ENCODE data around the gene MYO18B.
A peak's percentile ranks its signal among the peaks of the same experiment; 100 is the strongest.

The MYO18B gene

GRCh38 chr22:25888399-25889054, 146.5 kb downstream of the MYO18B start:
- DNase-seq (ENCODE audit: low read depth, low spot score), result no peak
- TF ChIP-seq ZNF274 (IDR thresholded peaks at IDR 0.05; ENCODE audit: low read depth, low read length) (no peak), SUZ12 (IDR thresholded peaks at IDR 0.05; ENCODE audit: extremely low read depth, insufficient read depth, insufficient read length) (no peak), YY1 (IDR thresholded peaks at IDR 0.05; ENCODE audit: insufficient read depth, insufficient read length) (no peak)
- Histone ChIP-seq H3K4me1 (ENCODE audit: insufficient read depth, insufficient read length) (peaks cover 3% of the 10 kb centered on the region), H3K4me3 (ENCODE audit: insufficient read length, low read depth) (no peak overlapping the region), H3K27me3 (ENCODE audit: insufficient read depth, insufficient read length) (no peaks in the 10 kb centered on the region), H3K9me3 (ENCODE audit: insufficient read depth, low read length) (no peaks in the 10 kb centered on the region), H3K9ac (ENCODE audit: insufficient read length, low read depth) (no peak overlapping the region), H3K36me3 (ENCODE audit: insufficient read depth, insufficient read length, low read length) (no peaks in the 10 kb centered on the region)

- no peaks in the 10 kb centered on the region for H3K9me3 ChIP-seq (ENCODE audit: insufficient read depth, low read length)
- TF ChIP-seq ZNF274 (IDR thresholded peaks at IDR 0.05; ENCODE audit: low read depth, low read length) (no peak), YY1 (IDR thresholded peaks at IDR 0.05; ENCODE audit: insufficient read depth, insufficient read length) (no peak), SUZ12 (IDR thresholded peaks at IDR 0.05; ENCODE audit: extremely low read depth, insufficient read depth, insufficient read length) (no peak)
- no peak overlapping the region for H3K4me3 ChIP-seq (ENCODE audit: insufficient read length, low read depth)
- peaks cover 3% of the 10 kb centered on the region for H3K4me1 ChIP-seq (ENCODE audit: insufficient read depth, insufficient read length)
- H3K9ac ChIP-seq (ENCODE audit: insufficient read length, low read depth), result no peak overlapping the region
- H3K27me3 ChIP-seq (ENCODE audit: insufficient read depth, insufficient read length), result no peaks in the 10 kb centered on the region
- no peaks in the 10 kb centered on the region for H3K36me3 ChIP-seq (ENCODE audit: insufficient read depth, insufficient read length, low read length)
- no peak for DNase-seq (ENCODE audit: low read depth, low spot score)
These were observed 148.7 kb downstream of the MYO18B start for GRCh38 chr22:25890651-25891050.

DNA sequence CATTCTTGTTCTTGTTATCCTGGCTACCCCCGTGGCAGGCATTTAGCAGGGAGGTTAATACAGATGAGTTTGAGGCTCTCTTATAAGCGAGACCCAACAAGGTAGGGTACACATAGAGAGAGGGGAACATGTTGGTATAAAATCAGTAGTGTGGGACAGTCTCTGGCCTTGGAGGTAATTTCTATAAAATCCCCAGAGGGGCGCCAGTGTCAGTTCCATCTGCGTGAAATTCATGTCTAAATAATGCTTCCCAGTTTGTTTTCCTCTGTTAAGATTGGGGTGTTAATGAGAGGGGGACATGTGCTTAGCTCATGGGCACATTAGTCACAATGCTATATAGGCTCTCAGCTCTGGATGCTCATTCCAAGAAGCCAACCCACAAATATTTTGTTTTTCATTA, 150.7 kb downstream of the MYO18B start:
- no peak overlapping the region for H3K4me3 ChIP-seq (ENCODE audit: insufficient read length, low read depth)
- H3K4me1 ChIP-seq (ENCODE audit: insufficient read depth, insufficient read length), result peaks cover 3% of the 10 kb centered on the region
- no peaks in the 10 kb centered on the region for H3K27me3 ChIP-seq (ENCODE audit: insufficient read depth, insufficient read length)
- H3K9me3 ChIP-seq (ENCODE audit: insufficient read depth, low read length), result no peaks in the 10 kb centered on the region; the same call in 1 of the 2 replicates
- no peak overlapping the region for H3K9ac ChIP-seq (ENCODE audit: insufficient read length, low read depth)
- no peaks in the 10 kb centered on the region for H3K36me3 ChIP-seq (ENCODE audit: insufficient read depth, insufficient read length, low read length)
- DNase-seq (ENCODE audit: low read depth, low spot score), result no peak
- TF ChIP-seq ZNF274 (IDR thresholded peaks at IDR 0.05; ENCODE audit: low read depth, low read length) (no peak), YY1 (IDR thresholded peaks at IDR 0.05; ENCODE audit: insufficient read depth, insufficient read length) (no peak), SUZ12 (IDR thresholded peaks at IDR 0.05; ENCODE audit: extremely low read depth, insufficient read depth, insufficient read length) (no peak)

DNA sequence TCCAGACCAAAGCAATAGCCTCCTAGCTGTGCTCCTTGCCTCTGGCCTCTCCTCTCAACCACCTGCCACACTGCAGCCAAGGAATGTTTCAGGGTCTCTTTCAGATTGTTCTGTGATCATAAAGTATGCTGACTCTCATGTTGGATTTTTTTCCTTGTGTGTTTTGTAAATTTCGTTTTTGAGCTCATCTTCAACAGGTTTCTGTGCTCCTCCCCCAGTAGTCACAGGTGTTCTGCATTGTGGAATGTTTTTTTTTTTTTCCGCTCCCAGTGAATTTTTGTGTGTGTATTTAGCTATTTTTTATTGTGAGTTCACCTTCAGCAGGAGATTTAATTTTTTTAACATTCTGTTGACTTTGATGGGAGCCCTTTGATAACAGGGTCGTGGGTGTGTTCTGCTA, 153.7 kb downstream of the MYO18B start:
- DNase-seq (ENCODE audit: low read depth, low spot score), result no peak
- TF ChIP-seq YY1 (IDR thresholded peaks at IDR 0.05; ENCODE audit: insufficient read depth, insufficient read length), result no peak
- TF ChIP-seq SUZ12 (IDR thresholded peaks at IDR 0.05; ENCODE audit: extremely low read depth, insufficient read depth, insufficient read length), result no peak
- TF ChIP-seq ZNF274 (IDR thresholded peaks at IDR 0.05; ENCODE audit: low read depth, low read length), result no peak
- no peak overlapping the region for H3K9ac ChIP-seq (ENCODE audit: insufficient read length, low read depth)
- no peak overlapping the region for H3K4me3 ChIP-seq (ENCODE audit: insufficient read length, low read depth)
- H3K4me1 ChIP-seq (ENCODE audit: insufficient read depth, insufficient read length), result no peaks in the 10 kb centered on the region
- H3K9me3 ChIP-seq (ENCODE audit: insufficient read depth, low read length), result no peaks in the 10 kb centered on the region; the same call in 1 of the 2 replicates
- H3K27me3 ChIP-seq (ENCODE audit: insufficient read depth, insufficient read length), result no peaks in the 10 kb centered on the region
- no peaks in the 10 kb centered on the region for H3K36me3 ChIP-seq (ENCODE audit: insufficient read depth, insufficient read length, low read length)

- Histone ChIP-seq H3K9me3 (ENCODE audit: insufficient read depth, low read length) (no peaks in the 10 kb centered on the region; the same call in 1 of the 2 replicates), H3K36me3 (ENCODE audit: insufficient read depth, insufficient read length, low read length) (no peaks in the 10 kb centered on the region), H3K27me3 (ENCODE audit: insufficient read depth, insufficient read length) (no peaks in the 10 kb centered on the region), H3K4me3 (ENCODE audit: insufficient read length, low read depth) (no peak overlapping the region), H3K4me1 (ENCODE audit: insufficient read depth, insufficient read length) (no peaks in the 10 kb centered on the region), H3K9ac (ENCODE audit: insufficient read length, low read depth) (no peak overlapping the region)
- DNase-seq (ENCODE audit: low read depth, low spot score), result no peak
- TF ChIP-seq YY1 (IDR thresholded peaks at IDR 0.05; ENCODE audit: insufficient read depth, insufficient read length) (no peak), SUZ12 (IDR thresholded peaks at IDR 0.05; ENCODE audit: extremely low read depth, insufficient read depth, insufficient read length) (no peak), ZNF274 (IDR thresholded peaks at IDR 0.05; ENCODE audit: low read depth, low read length) (no peak)
These were observed 154.1 kb downstream of the MYO18B start for GRCh38 chr22:25896098-25896497.

GRCh38 chr22:25896592-25896991, 154.6 kb downstream of the MYO18B start:
- H3K9ac ChIP-seq (ENCODE audit: insufficient read length, low read depth), result no peak overlapping the region
- no peaks in the 10 kb centered on the region for H3K36me3 ChIP-seq (ENCODE audit: insufficient read depth, insufficient read length, low read length)
- no peaks in the 10 kb centered on the region for H3K27me3 ChIP-seq (ENCODE audit: insufficient read depth, insufficient read length)
- no peak overlapping the region for H3K4me3 ChIP-seq (ENCODE audit: insufficient read length, low read depth)
- DNase-seq (ENCODE audit: low read depth, low spot score), result no peak
- no peaks in the 10 kb centered on the region for H3K4me1 ChIP-seq (ENCODE audit: insufficient read depth, insufficient read length)
- TF ChIP-seq ZNF274 (IDR thresholded peaks at IDR 0.05; ENCODE audit: low read depth, low read length) (no peak), YY1 (IDR thresholded peaks at IDR 0.05; ENCODE audit: insufficient read depth, insufficient read length) (no peak), SUZ12 (IDR thresholded peaks at IDR 0.05; ENCODE audit: extremely low read depth, insufficient read depth, insufficient read length) (no peak)
- no peaks in the 10 kb centered on the region; the same call in 1 of the 2 replicates for H3K9me3 ChIP-seq (ENCODE audit: insufficient read depth, low read length)

DNA sequence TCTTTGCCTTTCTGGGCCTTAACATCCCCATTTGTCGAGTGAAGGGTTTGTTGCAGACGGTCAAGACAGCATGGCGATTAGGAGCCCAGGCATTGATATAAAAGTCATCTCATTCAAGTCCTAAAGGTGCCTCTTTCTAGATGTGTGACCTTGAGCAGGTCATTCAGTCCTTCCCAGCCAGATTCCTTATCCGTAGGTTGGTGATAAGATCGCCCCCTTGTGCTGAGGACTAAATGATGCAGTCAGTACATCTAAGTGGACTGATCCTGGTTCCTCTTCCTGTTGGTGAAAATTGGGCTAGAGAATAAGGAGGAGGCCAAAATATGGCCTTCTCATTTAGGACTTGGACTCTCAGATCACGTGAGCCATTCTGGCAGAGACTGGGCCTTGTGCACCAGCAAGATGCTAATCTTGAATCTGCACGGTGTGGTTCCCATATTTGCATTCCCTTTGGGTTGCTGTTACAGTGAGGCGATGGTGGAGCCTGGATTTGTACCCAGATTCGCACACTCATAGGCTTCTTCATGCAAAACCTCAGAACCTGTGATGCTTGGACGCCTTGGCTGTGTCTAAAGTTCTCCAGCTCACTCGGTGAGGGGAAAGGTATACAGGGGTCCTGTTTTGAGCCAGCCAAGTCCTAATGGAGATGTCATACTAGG, 156.8 kb downstream of the MYO18B start:
- Histone ChIP-seq H3K4me1 (ENCODE audit: insufficient read depth, insufficient read length) (no peaks in the 10 kb centered on the region), H3K4me3 (ENCODE audit: insufficient read length, low read depth) (no peak overlapping the region), H3K9ac (ENCODE audit: insufficient read length, low read depth) (no peak overlapping the region), H3K9me3 (ENCODE audit: insufficient read depth, low read length) (no peaks in the 10 kb centered on the region; the same call in 1 of the 2 replicates), H3K27me3 (ENCODE audit: insufficient read depth, insufficient read length) (no peaks in the 10 kb centered on the region), H3K36me3 (ENCODE audit: insufficient read depth, insufficient read length, low read length) (no peaks in the 10 kb centered on the region)
- TF ChIP-seq YY1 (IDR thresholded peaks at IDR 0.05; ENCODE audit: insufficient read depth, insufficient read length), result no peak
- TF ChIP-seq ZNF274 (IDR thresholded peaks at IDR 0.05; ENCODE audit: low read depth, low read length), result no peak
- no peak for TF ChIP-seq SUZ12 (IDR thresholded peaks at IDR 0.05; ENCODE audit: extremely low read depth, insufficient read depth, insufficient read length)
- DNase-seq (ENCODE audit: low read depth, low spot score), result peak; percentile 20
